ENCODE data around the gene TRRAP.

TRRAP gene

DNA sequence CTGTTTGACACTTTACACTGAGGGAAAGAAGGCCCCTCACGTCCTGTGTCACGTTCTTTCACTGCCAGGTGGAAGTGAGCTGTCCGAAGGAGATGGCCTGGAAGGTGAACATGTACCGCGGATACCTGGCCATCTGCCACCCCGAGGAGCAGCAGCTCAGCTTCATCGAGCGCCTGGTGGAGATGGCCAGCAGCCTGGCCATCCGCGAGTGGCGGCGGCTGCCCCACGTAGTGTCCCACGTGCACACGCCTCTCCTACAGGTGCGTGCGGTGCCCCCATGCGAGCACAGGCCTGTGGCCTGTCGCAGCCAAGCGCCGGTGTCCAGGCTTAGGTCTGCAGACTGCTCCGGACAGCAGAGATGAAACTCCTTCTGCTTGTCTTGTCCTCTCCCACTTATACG is 103.4 kb downstream of the TRRAP start:
- FAIRE-seq, result no peak
- DNase-seq (ENCODE audit: insufficient read length, low spot score), result no peak

DNA sequence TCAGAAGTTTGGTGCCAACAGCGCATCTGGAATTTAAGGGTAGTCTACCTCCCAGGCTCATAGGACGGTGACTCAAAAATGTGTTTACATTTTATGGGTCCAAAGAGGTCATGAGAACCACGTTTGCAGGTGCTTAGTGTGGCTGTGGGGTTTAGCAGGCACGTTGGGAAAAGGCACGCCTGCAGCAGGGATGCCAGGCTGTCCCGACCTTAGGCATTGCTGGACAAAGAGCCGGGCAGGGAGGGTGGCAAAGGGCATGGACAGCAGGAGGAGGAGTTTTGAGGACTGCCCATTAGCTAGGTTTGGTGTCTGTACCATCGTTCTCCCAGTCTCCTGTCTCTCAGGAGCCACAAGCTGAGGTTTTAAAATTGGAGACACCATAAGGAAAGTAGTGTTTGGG is 104.4 kb downstream of the TRRAP start:
- no peak for DNase-seq (ENCODE audit: insufficient read length, low spot score)
- no peak for FAIRE-seq

DNA sequence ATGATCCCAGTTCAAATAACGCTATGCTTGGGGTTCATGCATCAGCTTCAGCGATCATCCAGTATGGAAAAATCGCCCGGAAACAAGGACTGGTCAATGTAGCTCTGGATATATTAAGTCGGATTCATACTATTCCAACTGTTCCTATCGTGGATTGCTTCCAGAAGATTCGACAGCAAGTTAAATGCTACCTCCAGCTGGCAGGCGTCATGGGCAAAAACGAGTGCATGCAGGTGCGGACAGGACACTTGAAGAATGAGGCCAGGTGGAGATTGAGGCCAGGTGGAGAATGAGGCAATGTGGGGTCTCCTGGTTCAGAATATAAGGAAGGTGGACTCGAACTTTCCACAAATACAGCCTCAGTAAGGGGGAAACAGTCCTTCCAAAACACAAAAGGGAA is 105.8 kb downstream of the TRRAP start:
- no peak for DNase-seq (ENCODE audit: insufficient read length, low spot score)
- no peak for FAIRE-seq

DNA sequence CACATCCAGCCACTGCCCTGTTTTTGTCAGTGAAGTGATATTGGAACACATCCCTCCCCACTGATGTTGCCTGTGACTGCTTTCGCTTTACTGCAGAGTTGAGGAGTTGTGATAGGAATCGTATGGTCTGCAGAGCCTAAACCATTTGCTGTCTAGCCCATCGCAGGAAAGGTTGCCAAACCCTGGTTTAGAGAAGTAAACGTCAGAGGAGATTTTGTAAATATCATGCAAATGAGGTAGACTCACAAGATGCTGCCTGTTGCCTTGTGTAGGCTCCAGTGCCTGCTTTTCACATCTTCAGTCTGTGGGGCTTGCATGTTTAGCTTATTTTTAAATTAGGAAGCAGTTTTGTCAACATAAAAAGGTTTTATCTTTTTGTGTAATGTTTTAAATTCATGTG is 107.1 kb downstream of the TRRAP start:
- DNase-seq (ENCODE audit: insufficient read length, low spot score), result no peak
- no peak for FAIRE-seq

DNA sequence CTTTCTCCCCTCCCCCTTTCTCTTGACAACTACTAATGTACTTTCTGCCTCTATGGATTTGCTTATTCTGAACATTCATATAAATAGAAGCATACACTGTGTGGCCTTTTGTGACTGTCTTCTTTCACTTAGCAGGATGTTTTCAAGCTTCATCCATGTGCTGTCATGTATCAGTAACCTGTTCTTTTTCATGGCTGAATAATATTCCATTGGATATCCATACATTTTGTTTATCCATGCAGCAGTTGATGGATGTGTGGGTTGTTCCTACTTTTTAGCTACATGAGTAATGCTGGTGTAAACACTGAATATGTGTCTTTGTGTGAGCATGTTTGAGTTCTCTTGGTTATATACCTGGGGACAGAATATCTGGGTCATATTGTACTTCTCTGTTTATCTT is 107.6 kb downstream of the TRRAP start:
- no peak for FAIRE-seq
- no peak for DNase-seq (ENCODE audit: insufficient read length, low spot score)

DNA sequence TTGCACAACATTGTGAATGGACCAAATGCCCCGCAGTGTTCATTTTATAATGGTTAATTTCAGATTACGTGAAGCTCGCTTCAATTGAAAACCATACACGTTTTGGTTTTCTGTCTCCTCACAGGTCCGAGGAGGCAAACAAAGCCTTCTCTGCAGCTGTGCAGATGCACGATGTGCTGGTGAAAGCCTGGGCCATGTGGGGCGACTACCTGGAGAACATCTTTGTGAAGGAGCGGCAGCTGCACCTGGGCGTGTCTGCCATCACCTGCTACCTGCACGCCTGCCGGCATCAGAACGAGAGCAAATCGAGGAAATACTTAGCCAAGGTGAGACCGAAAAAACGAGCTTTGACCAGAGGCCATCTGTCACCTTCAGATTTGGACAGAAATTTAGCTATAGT is 110.3 kb downstream of the TRRAP start:
- DNase-seq (ENCODE audit: insufficient read length, low spot score) (no peak), FAIRE-seq (no peak)

DNA sequence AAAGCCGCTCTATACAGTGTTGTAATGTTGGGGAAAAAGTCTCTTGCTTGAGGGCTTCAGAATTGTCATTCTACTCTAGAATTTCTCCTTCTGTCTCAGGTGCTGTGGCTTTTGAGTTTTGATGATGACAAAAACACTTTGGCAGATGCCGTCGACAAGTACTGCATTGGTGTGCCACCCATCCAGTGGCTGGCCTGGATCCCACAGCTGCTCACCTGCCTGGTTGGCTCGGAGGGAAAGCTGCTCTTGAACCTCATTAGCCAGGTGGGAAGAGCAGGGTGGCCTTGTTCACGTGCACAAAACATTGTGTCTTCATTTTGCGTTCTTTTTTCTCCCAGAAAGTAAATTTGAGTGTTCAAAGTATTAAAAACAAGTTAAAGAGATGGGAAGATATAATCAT is 112.0 kb downstream of the TRRAP start:
- DNase-seq (ENCODE audit: insufficient read length, low spot score) (no peak), FAIRE-seq (no peak)

DNA sequence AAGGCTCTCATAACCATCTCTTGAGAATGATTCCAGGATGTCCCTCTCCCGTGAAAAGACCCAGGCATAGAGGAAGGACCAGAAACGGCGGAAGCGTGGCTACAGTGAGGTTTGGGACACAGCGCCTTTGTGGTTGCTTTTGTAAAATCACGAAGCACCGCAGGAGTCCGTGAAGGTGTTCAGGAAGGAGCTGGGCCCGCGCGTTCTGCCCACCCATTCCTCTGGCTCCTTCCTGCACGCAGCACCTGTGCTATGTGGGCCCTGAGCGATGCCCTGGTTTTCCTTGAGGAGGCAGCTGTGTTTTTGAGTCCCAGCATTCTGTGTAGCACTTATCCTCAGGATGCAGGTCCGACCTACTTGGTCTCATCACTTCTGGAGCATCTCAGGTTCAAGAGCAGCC is 112.8 kb downstream of the TRRAP start:
- FAIRE-seq (no peak), DNase-seq (ENCODE audit: insufficient read length, low spot score) (no peak)

DNA sequence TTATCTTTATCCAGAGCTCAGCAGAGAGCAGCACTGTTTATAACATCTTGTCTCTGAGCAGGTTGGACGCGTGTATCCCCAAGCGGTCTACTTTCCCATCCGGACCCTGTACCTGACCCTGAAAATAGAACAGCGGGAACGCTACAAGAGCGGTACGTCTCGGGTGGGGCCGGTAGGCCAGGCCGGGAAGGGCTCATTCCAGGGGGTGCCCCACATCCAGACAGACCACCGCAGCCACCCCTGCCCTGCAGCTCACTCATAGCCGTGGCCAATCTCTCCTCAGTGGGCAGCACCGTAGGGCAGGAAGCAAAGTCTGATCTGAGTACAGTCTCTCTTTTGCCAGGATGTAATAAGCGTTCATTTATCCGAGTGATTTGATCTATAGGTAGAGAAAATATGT is 113.7 kb downstream of the TRRAP start:
- no peak for FAIRE-seq
- DNase-seq (ENCODE audit: insufficient read length, low spot score), result no peak

DNA sequence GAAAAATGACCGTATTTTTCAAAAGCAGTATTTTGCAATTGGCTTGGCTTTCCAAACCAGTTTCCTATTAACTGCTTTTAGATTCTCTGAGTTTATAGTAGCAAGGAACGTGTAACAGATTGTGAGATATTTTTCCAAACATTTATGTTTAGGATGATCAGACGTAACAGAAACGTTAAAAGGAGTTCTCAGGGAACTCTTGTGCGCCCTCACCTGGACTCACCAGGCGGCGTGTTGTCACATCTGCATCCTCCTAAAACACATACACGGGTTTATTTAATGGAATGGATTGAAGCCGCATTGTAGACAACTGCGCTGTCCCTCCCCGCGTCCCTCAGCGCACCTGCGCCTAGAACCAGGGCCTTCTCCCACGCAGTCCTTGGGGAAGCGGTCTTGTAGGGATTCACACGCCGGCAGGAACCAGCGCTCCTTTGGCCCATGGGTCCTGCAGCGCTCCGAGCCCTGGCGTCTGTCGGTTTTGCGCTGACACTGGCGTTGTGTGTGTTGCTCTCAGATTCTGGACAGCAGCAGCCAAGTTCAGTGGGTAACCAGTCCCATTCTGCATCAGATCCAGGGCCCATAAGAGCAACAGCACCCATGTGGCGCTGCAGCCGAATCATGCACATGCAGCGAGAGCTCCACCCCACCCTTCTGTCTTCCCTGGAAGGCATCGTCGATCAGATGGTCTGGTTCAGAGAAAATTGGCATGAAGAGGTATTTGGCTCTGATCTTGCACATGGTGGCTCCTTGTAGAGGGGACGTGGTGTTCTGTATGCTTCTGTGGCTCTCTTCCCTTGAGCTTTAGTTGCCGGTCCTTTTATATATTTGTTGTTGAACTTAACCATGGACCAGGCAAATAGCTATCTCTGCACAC is 114.9 kb downstream of the TRRAP start:
- FAIRE-seq (no peak), DNase-seq (ENCODE audit: insufficient read length, low spot score) (no peak)

DNA sequence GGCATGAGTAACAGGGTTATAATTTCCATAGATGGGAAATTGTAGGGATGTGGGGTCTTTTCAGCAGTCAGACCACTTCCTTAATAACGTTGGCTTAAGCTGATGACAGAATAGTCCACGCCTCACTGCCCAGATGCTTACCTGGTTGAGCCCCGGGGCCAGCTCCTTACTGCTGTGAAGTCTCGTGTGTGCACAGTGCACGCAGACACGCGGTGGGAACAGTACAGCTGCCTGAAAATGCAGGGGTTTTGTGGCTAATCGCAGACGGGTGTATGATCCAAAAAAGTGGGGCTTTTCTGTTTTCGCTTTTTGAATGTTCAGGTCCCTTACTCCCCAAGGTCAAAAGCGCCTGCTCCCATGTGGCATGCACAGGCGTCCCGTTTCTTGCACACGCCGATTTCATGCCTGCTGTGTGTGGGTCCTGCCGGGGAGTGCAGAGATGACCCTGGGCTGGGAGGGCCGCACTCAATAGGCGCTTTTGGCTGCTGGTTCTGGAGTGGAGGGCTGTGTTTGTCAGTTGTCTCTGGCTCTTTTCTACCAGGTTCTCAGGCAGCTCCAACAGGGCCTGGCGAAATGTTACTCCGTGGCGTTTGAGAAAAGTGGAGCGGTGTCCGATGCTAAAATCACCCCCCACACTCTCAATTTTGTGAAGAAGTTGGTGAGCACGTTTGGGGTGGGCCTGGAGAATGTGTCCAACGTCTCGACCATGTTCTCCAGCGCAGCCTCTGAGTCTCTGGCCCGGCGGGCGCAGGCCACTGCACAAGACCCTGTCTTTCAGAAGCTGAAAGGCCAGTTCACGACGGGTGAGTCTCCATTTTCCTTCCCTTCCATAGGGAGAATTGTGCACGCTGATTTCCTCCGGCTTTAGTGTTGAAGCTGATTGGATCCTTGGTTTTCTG is 116.0 kb downstream of the TRRAP start:
- DNase-seq (ENCODE audit: insufficient read length, low spot score) (no peak), FAIRE-seq (no peak)

DNA sequence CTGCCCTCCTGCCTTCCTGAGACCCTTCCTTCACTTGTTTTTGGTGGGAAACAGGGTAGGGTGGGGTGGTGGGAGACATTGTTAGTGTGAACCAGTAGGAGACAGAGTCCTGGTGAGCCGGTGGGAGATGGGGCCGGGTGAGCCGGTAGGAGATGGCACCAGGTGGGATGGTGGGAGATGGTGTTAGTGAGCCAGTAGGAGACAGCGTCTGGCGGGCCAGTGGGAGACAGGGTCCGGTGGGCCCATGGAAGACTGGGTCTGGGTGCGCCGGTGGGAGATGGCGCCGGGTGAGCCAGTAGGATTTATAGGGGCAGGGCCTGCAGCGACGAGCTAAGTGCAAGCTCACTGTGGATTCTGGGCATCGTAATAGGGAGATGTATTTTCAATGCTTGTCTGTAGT is 116.8 kb downstream of the TRRAP start:
- no peak for FAIRE-seq
- no peak for DNase-seq (ENCODE audit: insufficient read length, low spot score)

DNA sequence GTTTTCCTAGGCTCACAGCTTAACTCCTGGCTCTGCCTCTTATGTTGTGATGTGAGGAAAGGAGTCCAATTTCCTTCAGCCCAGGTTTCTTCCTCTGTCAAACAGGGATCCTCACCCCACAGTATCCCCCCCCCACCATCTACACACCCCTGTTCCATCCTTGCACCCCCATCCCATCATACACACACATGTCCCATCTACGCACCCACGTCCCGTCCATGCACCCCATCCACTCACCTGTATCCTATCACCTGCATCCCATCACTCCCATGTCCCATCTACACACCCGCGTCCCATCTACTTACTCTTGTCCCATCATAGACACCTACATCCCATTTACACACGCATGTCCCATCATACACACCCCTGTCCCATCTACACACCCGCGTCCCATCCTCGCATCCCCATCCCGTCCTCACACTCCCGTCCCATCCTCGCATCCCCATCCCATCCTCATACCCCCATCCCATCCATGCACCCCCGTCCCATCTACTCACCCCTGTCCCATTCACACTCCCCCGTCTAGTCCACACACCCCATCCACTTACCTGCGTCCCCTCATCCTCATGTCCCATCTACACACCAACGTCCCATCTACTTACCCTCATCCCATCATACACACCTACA is 117.3 kb downstream of the TRRAP start:
- no peak for DNase-seq (ENCODE audit: insufficient read length, low spot score)
- no peak for FAIRE-seq

DNA sequence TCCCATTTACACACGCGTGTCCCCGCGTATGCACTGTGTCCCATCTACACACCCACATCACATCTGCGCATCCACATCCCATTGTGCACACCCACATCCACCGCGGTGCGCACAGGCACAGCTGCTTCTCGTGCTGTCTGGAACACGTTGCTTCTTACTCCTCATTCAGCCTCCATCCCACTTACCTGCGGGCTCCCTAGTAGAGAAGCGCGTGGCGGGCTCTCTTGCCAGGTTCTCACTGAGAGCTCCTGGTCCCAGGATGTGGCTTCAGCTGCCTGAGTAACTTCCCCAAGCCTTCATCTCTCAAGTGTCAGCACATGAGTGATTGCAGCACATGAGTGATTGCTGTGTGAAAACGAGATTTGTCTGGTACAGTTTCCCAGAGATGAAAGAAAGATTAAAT is 117.8 kb downstream of the TRRAP start:
- DNase-seq (ENCODE audit: insufficient read length, low spot score), result no peak
- no peak for FAIRE-seq

DNA sequence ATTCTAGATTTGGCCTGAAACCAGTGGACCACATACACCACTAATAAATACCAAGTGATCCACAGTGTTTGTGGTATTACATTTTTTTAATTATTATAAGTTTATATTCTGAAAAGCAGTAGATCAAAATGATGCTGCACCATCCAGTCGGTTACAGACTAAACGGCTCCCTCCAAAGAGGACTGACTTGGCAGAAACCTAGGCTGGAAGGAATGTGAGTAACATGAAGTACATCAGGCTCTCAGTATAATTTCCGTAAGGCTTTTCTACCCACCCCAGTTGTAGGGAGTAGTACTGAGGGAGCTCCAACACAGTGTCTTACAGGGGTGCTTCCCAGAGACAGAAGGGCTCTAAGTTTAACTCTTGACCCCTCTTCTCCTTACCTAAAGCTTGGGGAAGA is 119.5 kb downstream of the TRRAP start:
- FAIRE-seq, result no peak
- no peak for DNase-seq (ENCODE audit: insufficient read length, low spot score)

DNA sequence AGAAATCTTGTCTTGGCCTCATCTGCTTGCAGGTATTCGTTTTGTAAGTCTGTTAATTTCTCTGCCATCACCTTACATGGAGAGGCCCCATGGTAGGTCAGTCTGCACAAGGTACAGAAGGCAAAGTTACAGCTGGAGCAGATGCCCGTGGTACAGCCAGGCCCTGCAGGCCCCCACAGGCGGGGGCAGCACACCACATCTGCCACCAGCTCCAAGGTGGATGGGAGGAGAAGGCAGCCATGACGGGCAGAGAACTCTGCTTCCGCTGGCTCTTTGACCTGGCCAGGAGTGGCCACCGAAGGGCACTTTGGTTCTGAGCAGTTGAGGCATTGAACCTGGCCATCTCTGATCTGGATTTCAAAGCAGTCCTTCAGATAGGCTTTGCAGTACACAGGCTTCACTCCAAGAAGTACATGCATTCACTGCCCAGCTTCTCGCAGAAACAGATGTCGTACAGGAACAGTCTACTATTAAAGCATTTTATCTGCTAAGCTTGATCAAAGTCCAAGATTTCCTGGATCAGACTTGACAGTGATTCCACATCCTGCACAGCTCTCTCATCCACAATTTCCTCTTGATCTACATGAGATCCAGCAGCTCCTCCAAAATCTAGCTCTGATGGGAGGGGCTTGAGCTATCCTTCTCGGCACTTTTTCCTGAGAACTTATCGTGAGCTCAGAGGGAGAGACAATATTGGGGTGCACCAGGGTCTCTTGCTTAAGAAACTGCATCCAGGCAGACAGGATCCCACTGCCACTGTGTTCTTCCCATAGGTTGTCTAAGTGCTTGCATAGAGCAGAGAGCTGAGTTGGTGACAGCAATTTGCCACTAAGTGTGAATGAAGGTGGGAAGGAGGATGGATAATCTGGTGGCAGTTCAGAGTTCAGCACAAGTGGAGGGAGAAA is 120.7 kb downstream of the TRRAP start:
- DNase-seq (ENCODE audit: insufficient read length, low spot score) (no peak), FAIRE-seq (no peak)

DNA sequence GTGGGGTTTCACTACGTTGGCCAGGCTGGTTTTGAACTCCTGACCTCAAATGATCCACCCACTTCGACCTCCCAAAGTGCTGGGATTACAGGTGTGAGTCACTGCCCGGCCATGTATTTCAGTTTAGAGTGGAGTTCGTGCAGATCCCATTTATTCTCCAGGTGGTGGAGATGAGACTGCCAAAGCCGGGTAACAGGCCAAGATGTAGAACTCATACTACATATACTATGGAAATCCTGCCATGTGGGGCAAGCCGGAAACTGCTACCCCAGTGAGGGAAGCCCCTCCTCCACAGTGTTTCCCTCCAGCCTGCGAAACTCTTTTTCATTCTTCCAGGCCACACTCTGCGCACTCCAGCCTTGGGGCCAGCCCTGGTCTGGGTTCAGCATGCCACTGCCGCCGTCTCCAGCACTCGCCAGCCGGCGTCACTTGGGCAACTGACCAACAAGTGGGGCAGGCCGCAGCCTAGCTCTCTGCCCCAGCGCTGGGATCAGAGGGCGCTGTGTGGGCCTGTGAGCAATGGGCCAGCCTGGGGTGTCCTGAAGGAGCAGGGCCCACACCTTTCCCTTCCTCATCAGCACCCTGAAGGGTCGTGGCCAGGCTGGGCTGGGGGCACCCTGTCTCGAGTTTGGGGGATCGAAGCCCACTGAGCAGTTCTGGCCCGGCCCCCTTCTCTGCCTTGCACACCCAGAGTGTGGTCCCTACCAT is 122.0 kb downstream of the TRRAP start:
- DNase-seq (ENCODE audit: insufficient read length, low spot score) (no peak), FAIRE-seq (no peak)

DNA sequence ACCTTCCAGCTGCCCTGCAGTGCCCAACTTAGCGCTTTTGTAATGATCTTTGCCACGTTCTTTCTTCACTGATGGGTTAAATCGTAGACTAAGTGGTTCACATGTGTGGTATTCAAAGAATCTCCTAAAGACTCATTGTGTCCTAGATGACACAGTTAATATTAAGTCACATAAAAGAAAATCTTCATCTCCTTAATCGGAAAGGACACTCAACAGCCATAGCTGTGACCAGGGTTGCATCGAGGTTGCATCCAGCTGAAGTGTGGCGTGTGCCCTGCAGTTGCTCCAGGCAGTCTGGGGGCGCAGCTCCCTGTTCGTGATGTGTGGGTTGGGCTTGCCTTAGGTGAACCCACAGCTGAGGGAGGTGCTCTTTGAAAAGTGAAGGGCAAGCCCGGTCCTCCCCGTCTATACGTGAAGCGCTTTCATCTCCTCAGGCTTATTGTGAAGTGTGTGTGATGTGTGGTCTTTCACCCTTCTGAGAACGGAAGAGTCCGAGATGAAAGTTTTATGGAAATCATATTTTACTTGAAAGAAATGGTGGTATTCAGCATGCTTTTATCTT is 122.7 kb downstream of the TRRAP start:
- FAIRE-seq, result no peak
- no peak for DNase-seq (ENCODE audit: insufficient read length, low spot score)

DNA sequence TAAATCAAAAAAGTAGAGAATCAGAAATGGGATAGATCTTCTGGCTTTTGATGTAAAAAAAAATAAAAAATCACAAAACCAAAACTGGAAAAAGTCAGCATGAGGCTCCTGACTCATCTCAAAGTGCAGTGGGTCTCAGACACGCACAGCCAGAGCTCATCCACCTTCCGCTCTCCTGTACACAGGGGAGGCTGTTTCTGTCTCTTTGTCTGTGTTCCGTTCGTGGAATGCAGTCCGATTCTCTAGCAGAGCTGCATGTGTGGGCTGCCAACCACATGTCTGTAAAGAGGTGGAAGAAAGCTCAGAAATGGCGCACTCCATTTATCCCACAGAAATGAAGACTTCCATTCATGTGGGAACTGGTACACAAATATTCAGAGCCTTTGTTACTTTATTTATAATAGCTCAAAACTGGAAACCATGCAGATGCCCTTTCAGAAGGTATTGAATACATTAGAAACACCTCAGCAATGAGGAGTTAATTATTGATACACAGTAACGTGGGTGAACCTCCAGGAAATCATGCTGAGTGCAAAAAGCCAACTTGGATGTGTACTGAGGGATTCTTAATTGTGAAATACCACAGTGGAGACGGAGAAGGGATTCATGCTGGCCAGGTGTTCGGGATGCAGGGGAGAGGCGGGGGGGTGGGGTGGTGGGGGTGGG is 123.3 kb downstream of the TRRAP start:
- DNase-seq (ENCODE audit: insufficient read length, low spot score), result no peak
- FAIRE-seq, result no peak
